SK-N-SH (cell line): ENCODE measurements around the gene LGR4.

Experiments
- EP300 ChIP-seq, 2 experiments: IDR thresholded peaks; 2 replicates each; pipeline versions ENCODE4 v1.4.0 to v1.6.1; 2012; ENCODE audit warnings: borderline replicate concordance in 1 of 2, low read depth in 1 of 2, low read length in 1 of 2
- JUND ChIP-seq: IDR thresholded peaks from 2 replicates; pipeline ENCODE4 v1.4.0; 2012
- NFIC ChIP-seq: IDR thresholded peaks from 2 replicates; pipeline ENCODE4 v1.4.0; 2012; ENCODE audit warnings: borderline replicate concordance
- POLR2AphosphoS5 ChIP-seq: IDR thresholded peaks from 2 replicates; pipeline ENCODE4 v1.6.1; 2012; ENCODE audit warnings: low read depth, low read length
- RAD21 ChIP-seq: IDR thresholded peaks from 2 replicates; pipeline ENCODE4 v1.6.1; 2012; ENCODE audit warnings: mild to moderate bottlenecking, low read length
- RFX5 ChIP-seq: IDR thresholded peaks from 2 replicates; pipeline ENCODE4 v1.6.1; 2012; ENCODE audit warnings: mild to moderate bottlenecking, improper control_type of control experiment, low read length
- TAF1 ChIP-seq: IDR thresholded peaks from 2 replicates; pipeline ENCODE4 v1.6.1; 2012; ENCODE audit warnings: low read depth, mild to moderate bottlenecking, low read length, moderate library complexity, borderline replicate concordance
- YY1 ChIP-seq: IDR thresholded peaks from 2 replicates; pipeline ENCODE4 v1.4.0; 2012; ENCODE audit warnings: low read depth, mild to moderate bottlenecking
- TF ChIP-seq, protein P1 (sequence below): fragments of 200-600 bp; sonication (generic); IDR thresholded peaks from 2 replicates; pipeline ENCODE4 v1.6.1; 2017; ENCODE audit warnings: antibody characterized with exemption, mild to moderate bottlenecking, moderate library complexity
- TF ChIP-seq, protein P2 (sequence below): IDR thresholded peaks from 2 replicates; pipeline ENCODE4; 2012

DNA sequence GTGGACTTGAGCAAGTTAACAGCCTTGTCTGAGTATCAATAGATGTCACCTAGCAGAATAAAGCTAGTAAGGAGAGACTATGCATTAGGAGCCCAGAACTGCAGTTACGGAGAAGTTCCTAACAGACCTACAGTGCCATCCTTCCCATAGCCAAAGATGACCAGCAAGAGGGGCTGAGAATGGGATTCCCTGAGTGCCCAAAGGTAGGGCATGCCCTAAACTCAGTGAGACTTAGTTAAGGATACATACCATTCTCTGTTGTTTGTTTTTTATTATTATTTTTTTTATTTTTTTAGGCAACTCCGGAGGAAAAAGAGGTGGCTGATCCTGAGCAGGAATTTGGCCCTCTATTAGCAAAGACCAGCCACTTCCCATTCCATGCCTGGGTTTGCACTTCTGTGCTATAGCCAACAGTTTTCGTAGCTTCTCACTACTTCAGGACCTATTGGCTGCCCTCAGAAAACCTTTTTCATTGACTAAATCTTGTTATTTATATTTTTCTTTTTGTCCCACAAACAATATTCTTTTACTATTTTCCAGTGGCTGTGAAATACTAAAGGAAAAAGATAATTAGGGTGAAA lies 76.2 kb downstream of the LGR4 start:
- TF ChIP-seq POLR2AphosphoS5 (no peak), RAD21 (no peak), EP300 (IDR thresholded peaks at IDR 0.05; ENCODE audit: borderline replicate concordance in 1 of 2, low read depth in 1 of 2, low read length in 1 of 2) (no peak), YY1 (no peak), JUND (no peak), RFX5 (no peak), TAF1 (no peak), NFIC (no peak)
- TF ChIP-seq, protein P1, sequence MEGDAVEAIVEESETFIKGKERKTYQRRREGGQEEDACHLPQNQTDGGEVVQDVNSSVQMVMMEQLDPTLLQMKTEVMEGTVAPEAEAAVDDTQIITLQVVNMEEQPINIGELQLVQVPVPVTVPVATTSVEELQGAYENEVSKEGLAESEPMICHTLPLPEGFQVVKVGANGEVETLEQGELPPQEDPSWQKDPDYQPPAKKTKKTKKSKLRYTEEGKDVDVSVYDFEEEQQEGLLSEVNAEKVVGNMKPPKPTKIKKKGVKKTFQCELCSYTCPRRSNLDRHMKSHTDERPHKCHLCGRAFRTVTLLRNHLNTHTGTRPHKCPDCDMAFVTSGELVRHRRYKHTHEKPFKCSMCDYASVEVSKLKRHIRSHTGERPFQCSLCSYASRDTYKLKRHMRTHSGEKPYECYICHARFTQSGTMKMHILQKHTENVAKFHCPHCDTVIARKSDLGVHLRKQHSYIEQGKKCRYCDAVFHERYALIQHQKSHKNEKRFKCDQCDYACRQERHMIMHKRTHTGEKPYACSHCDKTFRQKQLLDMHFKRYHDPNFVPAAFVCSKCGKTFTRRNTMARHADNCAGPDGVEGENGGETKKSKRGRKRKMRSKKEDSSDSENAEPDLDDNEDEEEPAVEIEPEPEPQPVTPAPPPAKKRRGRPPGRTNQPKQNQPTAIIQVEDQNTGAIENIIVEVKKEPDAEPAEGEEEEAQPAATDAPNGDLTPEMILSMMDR: no peak
- TF ChIP-seq, protein P2, sequence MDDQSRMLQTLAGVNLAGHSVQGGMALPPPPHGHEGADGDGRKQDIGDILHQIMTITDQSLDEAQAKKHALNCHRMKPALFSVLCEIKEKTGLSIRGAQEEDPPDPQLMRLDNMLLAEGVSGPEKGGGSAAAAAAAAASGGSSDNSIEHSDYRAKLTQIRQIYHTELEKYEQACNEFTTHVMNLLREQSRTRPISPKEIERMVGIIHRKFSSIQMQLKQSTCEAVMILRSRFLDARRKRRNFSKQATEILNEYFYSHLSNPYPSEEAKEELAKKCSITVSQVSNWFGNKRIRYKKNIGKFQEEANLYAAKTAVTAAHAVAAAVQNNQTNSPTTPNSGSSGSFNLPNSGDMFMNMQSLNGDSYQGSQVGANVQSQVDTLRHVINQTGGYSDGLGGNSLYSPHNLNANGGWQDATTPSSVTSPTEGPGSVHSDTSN: no peak
